Effector memory CD8-positive, alpha-beta T cell (primary cell): ENCODE results near the gene TMEM120B.
"Not testable (repeated sequence)": the region's sequence is repeated elsewhere in the genome, so short reads cannot be mapped to it uniquely, and the experiment has no call there.

Source experiments
- ATAC-seq: fragments of 150-1000 bp; cut with Tn5 transposase; replicated peaks from 2 replicates; pipeline ENCODE4 v1.10.0; 2021; ENCODE audit warnings: mild to moderate bottlenecking, moderate library complexity
- DNase-seq, 3 experiments: peaks; one replicate each; pipeline ENCODE4 v3.0.0; 2021
- H3K27ac Mint-ChIP-seq, 2 donors: one replicate each; pipeline ENCODE4 v1.8.0; 2022; ENCODE audit warnings: mild to moderate bottlenecking in 2 of 2, mixed read lengths in 2 of 2, moderate library complexity in 2 of 2
- H3K27me3 Mint-ChIP-seq, 2 donors: one replicate each; pipeline ENCODE4 v1.8.0; 2022; ENCODE audit warnings: mixed read lengths in 2 of 2
- H3K36me3 Mint-ChIP-seq: one replicate; pipeline ENCODE4 v1.8.0; 2022; ENCODE audit warnings: mild to moderate bottlenecking, moderate library complexity, mixed read lengths; ENCODE audit not compliant: insufficient read depth
- H3K4me1 Mint-ChIP-seq, 2 donors: one replicate each; pipeline ENCODE4 v1.8.0; 2022; ENCODE audit warnings: low read depth in 2 of 2, mixed read lengths in 2 of 2
- H3K4me3 Mint-ChIP-seq, 2 donors: one replicate each; pipeline ENCODE4 v1.8.0; 2022; ENCODE audit warnings: mild to moderate bottlenecking in 2 of 2, mixed read lengths in 2 of 2, moderate library complexity in 2 of 2
- H3K9me3 Mint-ChIP-seq, 2 donors: one replicate each; pipeline ENCODE4 v1.8.0; 2022; ENCODE audit warnings: mixed read lengths in 2 of 2
- total RNA-seq, 9 experiments: gene quantifications; one replicate each; lab custom pipeline; 2026; lab: John Stamatoyannopoulos, UW

Gene TMEM120B
- 19.1 to 30.6 (median 26.8) reads per million in 9 experiments for total RNA-seq

DNA sequence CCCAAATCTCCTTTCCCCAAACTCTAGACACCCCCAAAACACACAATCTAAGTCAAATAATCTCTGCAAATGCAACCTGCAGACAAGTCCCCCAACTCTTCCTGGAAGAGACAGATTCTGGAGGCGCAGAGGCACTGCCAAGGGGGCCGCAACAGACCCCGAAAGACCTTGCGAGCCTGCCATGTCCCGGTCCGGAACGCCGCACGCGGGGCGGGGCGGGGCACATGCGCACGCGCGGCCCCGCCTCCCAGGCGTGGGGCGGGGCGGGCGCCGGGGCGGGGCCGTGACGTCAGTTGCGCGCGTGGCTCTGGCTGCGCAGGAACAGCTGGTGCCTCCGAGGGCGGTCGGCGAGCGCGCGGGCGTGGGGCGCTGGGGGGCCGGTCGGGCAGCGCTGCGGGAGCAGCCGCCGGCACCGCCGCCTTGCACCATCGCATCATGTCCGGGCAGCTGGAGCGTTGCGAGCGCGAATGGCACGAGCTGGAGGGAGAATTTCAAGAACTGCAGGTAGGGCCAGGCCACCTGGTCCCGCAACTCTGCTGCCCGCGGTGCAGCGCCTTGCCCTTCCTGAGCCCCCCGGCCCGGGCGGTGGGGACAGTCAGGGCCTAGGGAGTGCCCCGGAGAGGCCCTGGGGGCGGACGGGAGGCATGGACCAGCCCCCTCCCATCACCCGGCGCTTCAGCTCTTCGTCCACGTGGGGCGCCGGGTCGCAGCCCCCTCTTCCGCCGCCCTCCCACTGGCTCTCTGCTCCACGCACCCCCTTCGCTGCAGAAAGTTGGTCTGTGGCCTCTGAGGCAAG is at the start of gene TMEM120B:
TMEM120B (plus strand) TSS at position 292 of the 796 bp plus-strand sequence; CDS start at position 436, 144 bp downstream.
- Mint-ChIP-seq H3K27ac (peak within 1 kb of the TSS; percentile 83 to 91), H3K9me3 (no peaks in the 10 kb centered on the region), H3K36me3 (peaks cover 10% of the 10 kb centered on the region), H3K4me1 (peaks cover 13 to 21% of the 10 kb centered on the region in 2 donors), H3K4me3 (peak within 1 kb of the TSS; percentile 86 to 89), H3K27me3 (no peaks in the 10 kb centered on the region)
- ATAC-seq (peak; percentile 87), DNase-seq (peak; percentile 72 to 86 (median 81))

DNA sequence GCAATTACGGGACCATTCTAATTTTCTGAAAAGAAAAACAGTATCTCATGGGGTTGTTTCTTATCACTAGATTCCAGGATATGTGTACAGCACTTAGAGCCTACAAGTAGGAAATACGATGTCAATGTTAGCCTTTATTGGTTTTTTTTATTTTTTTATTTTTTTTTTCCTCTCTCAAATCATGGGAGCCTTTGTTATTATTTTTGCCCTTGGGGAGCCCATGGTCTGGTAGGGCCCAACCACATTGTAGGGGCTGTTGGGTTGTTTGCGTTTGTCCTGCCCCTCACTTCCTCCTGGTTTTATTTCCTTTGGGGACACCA is 49.0 kb upstream of the TMEM120B start:
- no peak for DNase-seq
- no peaks in the 10 kb centered on the region for H3K9me3 Mint-ChIP-seq
- peaks cover 52% of the 10 kb centered on the region for H3K36me3 Mint-ChIP-seq
- ATAC-seq = no peak
- H3K27ac Mint-ChIP-seq = peak overlapping the region; percentile 98
- peaks cover 43 to 57% of the 10 kb centered on the region in 2 donors for H3K4me1 Mint-ChIP-seq
- H3K4me3 Mint-ChIP-seq = peak overlapping the region; percentile 90 to 93
- H3K27me3 Mint-ChIP-seq = no peaks in the 10 kb centered on the region

DNA sequence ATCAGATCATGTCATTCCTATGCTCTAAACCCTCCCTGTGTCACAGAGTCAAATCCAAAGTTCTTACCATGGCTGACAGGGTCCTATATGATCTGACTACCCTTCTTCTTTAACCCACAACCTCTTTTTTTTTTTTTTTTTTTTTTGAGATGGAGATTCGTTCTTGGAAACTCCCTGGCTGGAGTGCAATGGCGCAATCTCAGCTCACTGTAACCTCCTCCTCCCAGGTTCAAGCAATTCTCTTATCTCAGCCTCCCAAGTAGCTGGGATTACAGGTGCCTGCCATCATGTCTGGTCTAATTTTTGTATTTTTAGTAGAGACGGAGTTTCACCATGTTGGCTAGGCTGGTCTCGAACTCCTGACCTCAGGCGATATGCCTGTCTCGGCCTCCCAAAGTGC is 45.7 kb upstream of the TMEM120B start:
- Mint-ChIP-seq H3K4me3 (peak overlapping the region; percentile 34 to 90), H3K27ac (peak overlapping the region; percentile 31 to 72), H3K4me1 (peaks cover 38 to 54% of the 10 kb centered on the region in 2 donors), H3K36me3 (peaks cover 48% of the 10 kb centered on the region)
- not testable (repeated sequence) for H3K9me3 Mint-ChIP-seq, DNase-seq, ATAC-seq, H3K27me3 Mint-ChIP-seq

DNA sequence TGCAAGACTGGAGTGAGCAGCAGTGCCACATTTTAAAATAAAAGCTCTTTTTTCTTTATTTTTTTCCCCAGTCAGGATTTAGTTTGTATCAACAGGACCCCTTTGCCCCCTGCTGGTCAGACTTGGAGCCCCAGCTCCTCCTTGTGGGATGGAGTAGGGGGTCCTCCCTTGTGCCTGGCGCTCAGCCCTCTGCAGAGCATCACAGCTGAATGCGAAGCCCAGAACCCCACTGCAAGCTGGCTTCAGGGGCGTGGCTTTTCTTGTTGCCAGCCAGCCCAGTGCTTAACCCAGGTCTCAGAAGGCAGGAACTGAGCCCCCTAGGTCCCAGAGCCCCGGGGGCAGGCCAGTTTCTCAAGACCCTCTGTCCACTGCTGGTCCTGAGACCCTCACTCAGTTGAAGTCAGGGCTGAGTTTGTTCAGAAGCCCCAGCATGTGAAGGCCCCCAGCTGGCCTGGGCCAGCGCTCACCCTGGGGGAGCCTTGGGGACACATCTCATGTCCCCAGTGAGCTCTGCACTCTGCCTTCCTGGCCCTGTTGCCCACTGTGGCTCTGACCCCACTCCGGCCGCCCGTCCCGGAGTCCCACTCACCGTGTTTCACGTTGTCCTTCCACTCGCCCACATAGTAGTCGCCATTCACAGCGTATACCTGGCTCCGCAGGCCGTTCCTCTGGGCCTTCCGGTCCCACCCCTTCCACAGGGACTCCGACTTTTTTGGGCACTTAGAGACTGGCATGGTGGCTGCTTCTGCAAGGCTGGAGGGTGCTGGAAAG is 43.6 kb upstream of the TMEM120B start:
- Mint-ChIP-seq H3K4me1 (peaks cover 49 to 60% of the 10 kb centered on the region in 2 donors), H3K27me3 (no peaks in the 10 kb centered on the region), H3K36me3 (peaks cover 60% of the 10 kb centered on the region), H3K4me3 (no peak overlapping the region), H3K9me3 (no peaks in the 10 kb centered on the region), H3K27ac (peak overlapping the region; percentile 75 to 79)
- no peak for ATAC-seq
- DNase-seq = peak; percentile 37 to 46 (median 38)

- Mint-ChIP-seq H3K9me3 (no peaks in the 10 kb centered on the region), H3K36me3 (peaks cover 54% of the 10 kb centered on the region), H3K27me3 (no peaks in the 10 kb centered on the region), H3K4me1 (peaks cover 43 to 54% of the 10 kb centered on the region in 2 donors), H3K4me3 (peak within 1 kb of the TSS in 1 of 2 donors; percentile 96), H3K27ac (peak within 1 kb of the TSS; percentile 79 to 100)
- ATAC-seq = no peak
- no peak for DNase-seq
These were observed 43.0 kb upstream of the TMEM120B start, which contains the start of gene MORN3 for GRCh38 chr12:121669521-121669900. TSS of gene MORN3 (minus strand) at chr12:121669654. CDS start at chr12:121669483, 171 bp downstream.

GRCh38 chr12:121673013-121673511 is 39.5 kb upstream of the TMEM120B start:
- H3K27ac Mint-ChIP-seq = peak overlapping the region; percentile 100
- peaks cover 31% of the 10 kb centered on the region in 2 donors for H3K4me1 Mint-ChIP-seq
- no peaks in the 10 kb centered on the region for H3K27me3 Mint-ChIP-seq
- DNase-seq = no peak
- H3K36me3 Mint-ChIP-seq = peaks cover 42% of the 10 kb centered on the region
- peak overlapping the region; percentile 96 to 98 for H3K4me3 Mint-ChIP-seq
- no peak for ATAC-seq
- no peaks in the 10 kb centered on the region for H3K9me3 Mint-ChIP-seq

- Mint-ChIP-seq H3K36me3 (peaks cover 33% of the 10 kb centered on the region), H3K4me3 (no peak overlapping the region), H3K27me3 (no peaks in the 10 kb centered on the region), H3K4me1 (peaks cover 21 to 22% of the 10 kb centered on the region in 2 donors), H3K9me3 (no peaks in the 10 kb centered on the region), H3K27ac (peak overlapping the region; percentile 80 to 83)
- DNase-seq (no peak), ATAC-seq (no peak)
These were observed 36.4 kb upstream of the TMEM120B start for GRCh38 chr12:121676190-121676589.

GRCh38 chr12:121678305-121678704 is 34.2 kb upstream of the TMEM120B start:
- Mint-ChIP-seq H3K36me3 (peaks cover 18% of the 10 kb centered on the region), H3K4me3 (no peak overlapping the region), H3K27me3 (no peaks in the 10 kb centered on the region), H3K27ac (peak overlapping the region in 1 of 2 donors; percentile 97), H3K9me3 (no peaks in the 10 kb centered on the region), H3K4me1 (peaks cover 10 to 14% of the 10 kb centered on the region in 2 donors)
- ATAC-seq = no peak
- DNase-seq = no peak

GRCh38 chr12:121678716-121679300 is 33.7 kb upstream of the TMEM120B start:
- Mint-ChIP-seq H3K27me3 (no peaks in the 10 kb centered on the region), H3K27ac (peak overlapping the region; percentile 81 to 97), H3K4me1 (peaks cover 6 to 9% of the 10 kb centered on the region in 2 donors), H3K4me3 (peak overlapping the region in 1 of 2 donors; percentile 66), H3K9me3 (no peaks in the 10 kb centered on the region), H3K36me3 (peaks cover 15% of the 10 kb centered on the region)
- no peak for DNase-seq
- no peak for ATAC-seq

- not testable (repeated sequence) for H3K9me3 Mint-ChIP-seq, ATAC-seq, H3K4me1 Mint-ChIP-seq, H3K4me3 Mint-ChIP-seq, DNase-seq, H3K27me3 Mint-ChIP-seq
- Mint-ChIP-seq H3K36me3 (peaks cover 15% of the 10 kb centered on the region), H3K27ac (peak overlapping the region; percentile 35 to 97)
These were observed 32.8 kb upstream of the TMEM120B start for GRCh38 chr12:121679661-121680197.

- H3K9me3 Mint-ChIP-seq = no peaks in the 10 kb centered on the region
- peaks cover 9% of the 10 kb centered on the region for H3K36me3 Mint-ChIP-seq
- no peak overlapping the region for H3K27ac Mint-ChIP-seq
- H3K27me3 Mint-ChIP-seq = no peaks in the 10 kb centered on the region
- ATAC-seq = no peak
- peaks cover 5 to 7% of the 10 kb centered on the region in 2 donors for H3K4me1 Mint-ChIP-seq
- no peak for DNase-seq
- no peak overlapping the region for H3K4me3 Mint-ChIP-seq
These were observed 23.6 kb upstream of the TMEM120B start for GRCh38 chr12:121688966-121689365.

GRCh38 chr12:121689430-121689829 is 23.1 kb upstream of the TMEM120B start:
- H3K36me3 Mint-ChIP-seq = peaks cover 9% of the 10 kb centered on the region
- no peak overlapping the region for H3K4me3 Mint-ChIP-seq
- H3K9me3 Mint-ChIP-seq = no peaks in the 10 kb centered on the region
- no peak overlapping the region for H3K27ac Mint-ChIP-seq
- no peaks in the 10 kb centered on the region for H3K27me3 Mint-ChIP-seq
- peaks cover 5 to 7% of the 10 kb centered on the region in 2 donors for H3K4me1 Mint-ChIP-seq
- ATAC-seq = no peak
- DNase-seq = no peak

GRCh38 chr12:121692744-121693143 is 19.8 kb upstream of the TMEM120B start:
- DNase-seq, H3K4me1 Mint-ChIP-seq, ATAC-seq, H3K27ac Mint-ChIP-seq, H3K9me3 Mint-ChIP-seq, H3K36me3 Mint-ChIP-seq, H3K27me3 Mint-ChIP-seq, H3K4me3 Mint-ChIP-seq: not testable (repeated sequence)
